HCT116 (cell line): ENCODE data around the gene PLCB3. TPM values are rescaled to one million over a fixed set of nuclear protein-coding genes. Genes with fewer than 3 reads are reported as not detected.
A peak's percentile ranks its signal among the peaks of the same experiment; 100 is the strongest.

Experiments used
- ATAC-seq: fragments of 200-7000 bp; cut with Tn5 transposase; 2 replicates; pipeline ENCODE4 v1.9.1; 2020; ENCODE audit warnings: mild to moderate bottlenecking, moderate library complexity
- Bru-seq: library from RNA; stranded (reverse); fragments of 400-500 nt; gene quantifications from one replicate; lab custom pipeline; 2021; lab: Mats Ljungman, UMichigan
- BruChase-seq, 2 experiments: library from RNA; stranded (reverse); fragments of 400-500 nt; gene quantifications; one replicate each; lab custom pipeline; 2021; lab: Mats Ljungman, UMichigan
- BruUV-seq: library from RNA; stranded (reverse); fragments of 400-500 nt; replicated peaks from 2 replicates; lab custom pipeline; 2021; lab: Mats Ljungman, UMichigan
- CTCF ChIA-PET: fragments of 300-600 bp; sonication (Branson Sonifier 250); formaldehyde crosslinking; loops from one replicate; lab custom pipeline; 2021; ENCODE audit warnings: antibody characterized with exemption; lab: Charles Lee
- POLR2A ChIA-PET: fragments of 300-600, 350-600 bp; sonication (Branson Sonifier 250); formaldehyde crosslinking; loops from one replicate; lab custom pipeline; 2021; ENCODE audit warnings: antibody characterized with exemption; lab: Charles Lee
- RAD21 ChIA-PET, 2 experiments: fragments of 300-600 bp; sonication (Branson Sonifier 250); formaldehyde crosslinking; loops; one replicate each; lab custom pipeline; 2023; ENCODE audit warnings: low total read pairs in 2 of 2; ENCODE audit not compliant: uncharacterized antibody in 2 of 2, unreplicated experiment in 2 of 2, low non-redundant PET in 1 of 2; lab: Charles Lee
- DNase-seq: peaks from one replicate; pipeline ENCODE4 v3.0.0-alpha.2; 2010; ENCODE audit warnings: low read depth, low spot score
- H2AFZ ChIP-seq: fragments of 200-600 bp; shearing (Covaris generic), sonication (generic); 2 replicates; pipeline ENCODE4 v1.6.1; 2017; ENCODE audit warnings: low read depth, mixed run types, mixed read lengths, antibody characterized with exemption, low read length; ENCODE audit not compliant: poor library complexity, severe bottlenecking
- H3K27ac ChIP-seq: 2 replicates; pipeline ENCODE4 v1.5.1; 2012; ENCODE audit warnings: low read depth, low read length
- H3K27me3 ChIP-seq: fragments of 200-600 bp; sonication (generic); 2 replicates; pipeline ENCODE4 v1.6.1; 2016; ENCODE audit warnings: mixed run types, low read length, mixed read lengths; ENCODE audit not compliant: insufficient read depth
- H3K36me3 ChIP-seq, 2 experiments: fragments of 200-500 bp in 1 of 2; fragments of 200-600 bp in 1 of 2; sonication (Bioruptor generic) in 1 of 2; sonication (generic) in 1 of 2; 2 replicates each; pipeline versions ENCODE4 v1.5.1 to v1.6.1; 2014 to 2016; ENCODE audit warnings: low read length in 2 of 2, inconsistent platforms in 1 of 2, mixed read lengths in 1 of 2, mixed run types in 1 of 2; ENCODE audit not compliant: insufficient read depth in 2 of 2, control insufficient read depth in 1 of 2
- H3K4me1 ChIP-seq, 2 experiments: fragments of 200-600 bp in 1 of 2; sonication (generic) in 1 of 2; 2 replicates each; pipeline versions ENCODE4 v1.5.1 to v1.6.1; 2012 to 2017; ENCODE audit warnings: low read length in 2 of 2, inconsistent platforms in 1 of 2, mild to moderate bottlenecking in 1 of 2, mixed read lengths in 1 of 2, mixed run types in 1 of 2, moderate library complexity in 1 of 2; ENCODE audit not compliant: insufficient read depth in 2 of 2, control insufficient read depth in 1 of 2
- H3K4me2 ChIP-seq: fragments of 200-600 bp; sonication (generic); 2 replicates; pipeline ENCODE4 v1.6.1; 2017; ENCODE audit warnings: mixed run types, low read length, mixed read lengths
- H3K4me3 ChIP-seq, 2 experiments: fragments of 200-600 bp in 1 of 2; sonication (generic) in 1 of 2; replicated peaks in 1 of 2; 2 replicates each; pipeline ENCODE4 v1.5.1; 2011 to 2016; ENCODE audit warnings: low read length in 2 of 2, control low read depth in 1 of 2, low read depth in 1 of 2, mild to moderate bottlenecking in 1 of 2, mixed read lengths in 1 of 2, mixed run types in 1 of 2
- H3K79me2 ChIP-seq: fragments of 200-600 bp; sonication (generic); 2 replicates; pipeline ENCODE4 v1.6.1; 2017; ENCODE audit warnings: mild to moderate bottlenecking, mixed run types, low read length, moderate library complexity, mixed read lengths; ENCODE audit not compliant: insufficient read depth
- H3K9ac ChIP-seq: fragments of 200-600 bp; sonication (generic); 2 replicates; pipeline ENCODE4 v1.6.1; 2016; ENCODE audit warnings: low read length, mixed read lengths
- H3K9me2 ChIP-seq: fragments of 200-600 bp; sonication (generic), shearing (Covaris generic); 2 replicates; pipeline ENCODE4 v1.6.1; 2017; ENCODE audit warnings: mixed run types, mild to moderate bottlenecking, moderate library complexity; ENCODE audit not compliant: insufficient read depth
- H3K9me3 ChIP-seq, 2 experiments: fragments of 200-500 bp in 1 of 2; fragments of 200-600 bp in 1 of 2; sonication (Bioruptor generic) in 1 of 2; sonication (generic) in 1 of 2; 2 replicates each; pipeline ENCODE4 v1.6.1; 2014 to 2017; ENCODE audit warnings: low read length in 2 of 2, mixed read lengths in 2 of 2, inconsistent platforms in 1 of 2, low read depth in 1 of 2, mild to moderate bottlenecking in 1 of 2, mixed run types in 1 of 2, moderate library complexity in 1 of 2; ENCODE audit not compliant: control insufficient read depth in 1 of 2, insufficient read depth in 1 of 2
- H4K20me1 ChIP-seq: fragments of 200-600 bp; sonication (generic), shearing (Covaris generic); 2 replicates; pipeline ENCODE4 v1.6.1; 2017; ENCODE audit warnings: mixed run types, mild to moderate bottlenecking, moderate library complexity; ENCODE audit not compliant: insufficient read depth
- ATF3 ChIP-seq: IDR thresholded peaks from 2 replicates; pipeline ENCODE4 v1.6.1; 2012
- CBX3 ChIP-seq: IDR thresholded peaks from 2 replicates; pipeline ENCODE4 v1.6.1; 2012; ENCODE audit warnings: low read depth
- CEBPB ChIP-seq: IDR thresholded peaks from 2 replicates; pipeline ENCODE4 v1.6.1; 2012; ENCODE audit warnings: low read depth
- CTCF ChIP-seq, 3 experiments: fragments of 200-600 bp in 1 of 3; sonication (generic) in 1 of 3; IDR thresholded peaks in 2 of 3; conservative IDR thresholded peaks in 1 of 3; 2 replicates each; pipeline ENCODE4 v1.5.1; 2012 to 2017; ENCODE audit warnings: low read depth in 2 of 3, low read length in 2 of 3, antibody characterized with exemption in 1 of 3, borderline replicate concordance in 1 of 3, control low read depth in 1 of 3, mild to moderate bottlenecking in 1 of 3, mixed read lengths in 1 of 3, mixed run types in 1 of 3, moderate library complexity in 1 of 3; ENCODE audit not compliant: insufficient read depth in 1 of 3
- ELF1 ChIP-seq: IDR thresholded peaks from 2 replicates; pipeline ENCODE4 v1.6.1; 2012; ENCODE audit warnings: low read depth, borderline replicate concordance
- EZH2 ChIP-seq: fragments of 200-600 bp; sonication (generic); IDR thresholded peaks from 2 replicates; pipeline ENCODE4 v1.6.1; 2017; ENCODE audit warnings: antibody characterized with exemption, mixed run types
- EZH2phosphoT487 ChIP-seq: fragments of 200-600 bp; IDR thresholded peaks from 2 replicates; pipeline ENCODE4 v1.6.1; 2018; ENCODE audit warnings: antibody characterized with exemption, borderline replicate concordance
- JUND ChIP-seq: IDR thresholded peaks from 2 replicates; pipeline ENCODE4 v1.6.1; 2012
- MAX ChIP-seq: IDR thresholded peaks from 2 replicates; pipeline ENCODE4 v1.6.1; 2012
- POLR2A ChIP-seq: IDR thresholded peaks from 2 replicates; pipeline ENCODE4 v1.7.0; 2011; ENCODE audit warnings: borderline replicate concordance; ENCODE audit not compliant: insufficient read depth, insufficient read length; ENCODE audit errors: extremely low read depth
- POLR2AphosphoS5 ChIP-seq: IDR thresholded peaks from 2 replicates; pipeline ENCODE4 v1.6.1; 2011; ENCODE audit warnings: mild to moderate bottlenecking, low read depth, low read length, moderate library complexity
- RAD21 ChIP-seq: IDR thresholded peaks from 2 replicates; pipeline ENCODE4 v1.6.1; 2012; ENCODE audit warnings: low read depth, mild to moderate bottlenecking
- REST ChIP-seq: IDR thresholded peaks from 2 replicates; pipeline ENCODE4 v1.6.1; 2012; ENCODE audit warnings: low read depth
- SIN3A ChIP-seq: IDR thresholded peaks from 2 replicates; pipeline ENCODE4 v1.6.1; 2012; ENCODE audit warnings: low read depth
- SP1 ChIP-seq: IDR thresholded peaks from 2 replicates; pipeline ENCODE4 v1.6.1; 2012; ENCODE audit warnings: low read depth
- SRF ChIP-seq: IDR thresholded peaks from 2 replicates; pipeline ENCODE4 v1.6.1; 2012; ENCODE audit warnings: low read depth
- TCF7L2 ChIP-seq: IDR thresholded peaks from 2 replicates; pipeline ENCODE4 v1.7.0; 2011; ENCODE audit warnings: borderline replicate concordance, inconsistent platforms; ENCODE audit not compliant: insufficient read depth, insufficient read length; ENCODE audit errors: extremely low read depth
- ZFX ChIP-seq: fragments of 450-650 bp; IDR thresholded peaks from 2 replicates; pipeline ENCODE4 v1.6.1; 2017
- intact Hi-C: fragments of 100-400 bp; cut with micrococcal nuclease; formaldehyde crosslinking; loops from 2 replicates; pipeline ENCODE4 v1.10.0; 2022
- long read RNA-seq: library from polyadenylated mRNA; unstranded; transcript quantifications from one replicate; pipeline ENCODE4 v2.0.0, GENCODE V29; 2021; ENCODE audit not compliant: unreplicated experiment
- polyA plus RNA-seq: library from polyadenylated mRNA; unstranded; fragments of >200 nt; gene quantifications from 2 replicates; pipeline ENCODE4 v1.2.1, GENCODE V29; 2012; ENCODE audit warnings: missing spikeins
- total RNA-seq: library from RNA; stranded (reverse); gene quantifications from one replicate; pipeline ENCODE4 v1.2.1, GENCODE V29; 2021; ENCODE audit not compliant: unreplicated experiment

Gene PLCB3
- 106 TPM for total RNA-seq
- 74.1 and 79.0 TPM in 2 replicates for polyA plus RNA-seq
- percentile 60 among the genes with signal in this experiment for Bru-seq, nascent RNA
- percentile 81 among the genes with signal in this experiment for BruChase-seq, experiment 1, labeled RNA remaining after a 6-hour chase
- percentile 79 among the genes with signal in this experiment for BruChase-seq, experiment 2, labeled RNA remaining after a 2-hour chase
- long read RNA-seq, full-length matches to known transcripts = 21 of 91 reads
- long read RNA-seq, partial matches to known transcripts = 60 of 91 reads
- long read RNA-seq, other reads (novel, unspliced or antisense) = 10 of 91 reads

- CTCF ChIA-PET = interaction anchor here (1.1 to 1.8 kb wide), 7 partner anchors 10 to 105 kb away, joined by 3 to 11 read pairs (median 4); partner anchors contain the start of genes FKBP2, NUDT22 and TRPT1
- TF ChIP-seq EZH2phosphoT487 = no peak
- no peak for TF ChIP-seq REST
- no peak for TF ChIP-seq SIN3A
- TF ChIP-seq ELF1 = no peak
- TF ChIP-seq ZFX = peak; percentile 20; the same call in 1 of the 2 replicates
- TF ChIP-seq POLR2AphosphoS5 = peak; percentile 87
- TF ChIP-seq ATF3 = no peak
- TF ChIP-seq POLR2A = peak; percentile 66
- TF ChIP-seq CBX3 = no peak
- no peak for TF ChIP-seq JUND
- TF ChIP-seq CTCF (IDR thresholded peaks at IDR 0.05 in 2 of 3, conservative IDR thresholded peaks at IDR 0.05 in 1 of 3; ENCODE audit: borderline replicate concordance in 1 of 3, insufficient read depth in 1 of 3, low read depth in 2 of 3, low read length in 2 of 3) = peak in 2 of 3 experiments; percentile 52 to 66; a peak in 4 of 6 replicates
- TF ChIP-seq CEBPB = no peak
- no peak for TF ChIP-seq RAD21
- TF ChIP-seq SP1 = no peak
- no peak for TF ChIP-seq SRF
- no peak for TF ChIP-seq MAX
- TF ChIP-seq EZH2 = no peak
- TF ChIP-seq TCF7L2 = no peak
Measured at GRCh38 chr11:64251016-64251752, at the start of gene PLCB3. Gene PLCB3, plus strand, starts transcription at chr11:64251530. Its CDS starts 120 bp downstream, at chr11:64251650.

More at GRCh38 chr11:64251016-64251752, at the start of gene PLCB3:
- BruUV-seq = no TSS peak
- Histone ChIP-seq H3K4me3 (peak within 1 kb of the TSS; percentile 96 to 98), H3K4me1 (peaks cover 24 to 61% of the 10 kb centered on the region in 2 experiments), H3K9me3 (no peaks in the 10 kb centered on the region), H4K20me1 (no peaks in the 10 kb centered on the region), H3K36me3 (peaks cover 6 to 20% of the 10 kb centered on the region in 2 experiments; a peak in 3 of 4 replicates), H2AFZ (no peak within 1 kb of the TSS), H3K79me2 (peaks cover 37% of the 10 kb centered on the region), H3K9ac (peak within 1 kb of the TSS; percentile 97), H3K9me2 (no peaks in the 10 kb centered on the region), H3K27me3 (no peaks in the 10 kb centered on the region), H3K4me2 (peak within 1 kb of the TSS; percentile 95), H3K27ac (peak within 1 kb of the TSS; percentile 89)
- POLR2A ChIA-PET = interaction anchor here (0.9 to 1.9 kb wide), 3 partner anchors 16 to 66 kb away, joined by 3 to 10 read pairs (median 7); partner anchors contain the start of genes PRDX5 and TRMT112
- ATAC-seq (peak; percentile 59), DNase-seq (no peak)
- RAD21 ChIA-PET = interaction anchor here in 1 of 2 experiments (1.3 kb wide), 1 partner anchor 47 kb away, joined by 4 read pairs; no protein-coding TSS in a partner anchor
- intact Hi-C loops = loop anchor here (2.0 kb wide), 1 partner anchor 54 kb away; the partner anchor contains the start of gene ESRRA
